ENCODE results near the gene ADCY1.

ADCY1 gene

GRCh38 chr7:45701701-45702510 lies 127.7 kb downstream of the ADCY1 start:
- H3K4me2 ChIP-seq (ENCODE audit: low read length): no peak overlapping the region
- no peak overlapping the region for H3K9ac ChIP-seq (ENCODE audit: low read length)
- H2AFZ ChIP-seq (ENCODE audit: low read depth, low read length): no peak overlapping the region
- no peaks in the 10 kb centered on the region for H3K27me3 ChIP-seq (ENCODE audit: low read depth, low read length)
- H3K9me3 ChIP-seq (ENCODE audit: insufficient read depth, low read length): no peaks in the 10 kb centered on the region
- no peaks in the 10 kb centered on the region for H3K79me2 ChIP-seq (ENCODE audit: low read length)
- no peak overlapping the region for H3K4me3 ChIP-seq (ENCODE audit: low read length)
- no peaks in the 10 kb centered on the region for H4K20me1 ChIP-seq (ENCODE audit: insufficient read depth, low read length)
- no peaks in the 10 kb centered on the region for H3K4me1 ChIP-seq (ENCODE audit: low read length)
- no peaks in the 10 kb centered on the region for H3K36me3 ChIP-seq (replicated peaks; ENCODE audit: low read depth, low read length)
- no peak overlapping the region for H3K27ac ChIP-seq (ENCODE audit: low read length)
- TF ChIP-seq CTCF (IDR thresholded peaks at IDR 0.05; ENCODE audit: low read depth, low read length) (no peak), EZH2phosphoT487 (IDR thresholded peaks at IDR 0.05; ENCODE audit: low read depth) (no peak)

- H3K9ac ChIP-seq (ENCODE audit: low read length): no peak overlapping the region
- no peak overlapping the region for H3K4me3 ChIP-seq (ENCODE audit: low read length)
- no peak overlapping the region for H3K27ac ChIP-seq (ENCODE audit: low read length)
- no peak overlapping the region for H2AFZ ChIP-seq (ENCODE audit: low read depth, low read length)
- H4K20me1 ChIP-seq (ENCODE audit: insufficient read depth, low read length): no peaks in the 10 kb centered on the region
- TF ChIP-seq EZH2phosphoT487 (IDR thresholded peaks at IDR 0.05; ENCODE audit: low read depth) (no peak), CTCF (IDR thresholded peaks at IDR 0.05; ENCODE audit: low read depth, low read length) (no peak)
- H3K4me2 ChIP-seq (ENCODE audit: low read length): no peak overlapping the region
- H3K27me3 ChIP-seq (ENCODE audit: low read depth, low read length): no peaks in the 10 kb centered on the region
- H3K79me2 ChIP-seq (ENCODE audit: low read length): no peaks in the 10 kb centered on the region
- no peaks in the 10 kb centered on the region for H3K36me3 ChIP-seq (replicated peaks; ENCODE audit: low read depth, low read length)
- no peaks in the 10 kb centered on the region for H3K9me3 ChIP-seq (ENCODE audit: insufficient read depth, low read length)
- no peaks in the 10 kb centered on the region for H3K4me1 ChIP-seq (ENCODE audit: low read length)
Measured at GRCh38 chr7:45702751-45703150, 128.6 kb downstream of the ADCY1 start.

DNA sequence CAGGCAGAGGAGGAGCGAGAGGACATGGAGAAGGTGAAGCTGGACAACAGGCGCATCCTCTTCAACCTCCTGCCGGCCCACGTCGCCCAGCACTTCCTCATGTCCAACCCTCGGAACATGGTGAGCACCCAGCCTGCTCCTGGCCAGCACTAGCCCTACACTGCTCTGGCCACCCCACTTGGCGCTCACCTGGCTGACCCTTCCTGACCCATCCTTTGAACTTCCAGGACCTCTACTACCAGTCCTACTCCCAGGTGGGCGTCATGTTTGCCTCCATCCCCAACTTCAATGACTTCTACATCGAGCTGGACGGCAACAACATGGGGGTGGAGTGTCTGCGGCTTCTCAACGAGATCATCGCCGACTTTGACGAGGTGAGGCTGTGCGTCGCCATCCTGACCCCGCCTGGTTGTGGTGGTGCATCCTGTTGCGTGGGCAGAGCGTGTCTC lies 129.2 kb downstream of the ADCY1 start:
- H3K36me3 ChIP-seq (replicated peaks; ENCODE audit: low read depth, low read length): no peaks in the 10 kb centered on the region

More for the DNA sequence above, 129.2 kb downstream of the ADCY1 start:
- no peaks in the 10 kb centered on the region for H4K20me1 ChIP-seq (ENCODE audit: insufficient read depth, low read length)
- TF ChIP-seq CTCF (IDR thresholded peaks at IDR 0.05; ENCODE audit: low read depth, low read length): no peak
- no peaks in the 10 kb centered on the region for H3K79me2 ChIP-seq (ENCODE audit: low read length)
- no peak overlapping the region for H3K27ac ChIP-seq (ENCODE audit: low read length)
- no peaks in the 10 kb centered on the region for H3K4me1 ChIP-seq (ENCODE audit: low read length)
- H3K4me3 ChIP-seq (ENCODE audit: low read length): no peak overlapping the region
- no peaks in the 10 kb centered on the region for H3K27me3 ChIP-seq (ENCODE audit: low read depth, low read length)
- H3K4me2 ChIP-seq (ENCODE audit: low read length): no peak overlapping the region
- H3K9ac ChIP-seq (ENCODE audit: low read length): no peak overlapping the region
- no peaks in the 10 kb centered on the region for H3K9me3 ChIP-seq (ENCODE audit: insufficient read depth, low read length)
- no peak overlapping the region for H2AFZ ChIP-seq (ENCODE audit: low read depth, low read length)

Measured in OCI-LY3 (cell line).